ENCODE data around the gene RBP2.

DNA sequence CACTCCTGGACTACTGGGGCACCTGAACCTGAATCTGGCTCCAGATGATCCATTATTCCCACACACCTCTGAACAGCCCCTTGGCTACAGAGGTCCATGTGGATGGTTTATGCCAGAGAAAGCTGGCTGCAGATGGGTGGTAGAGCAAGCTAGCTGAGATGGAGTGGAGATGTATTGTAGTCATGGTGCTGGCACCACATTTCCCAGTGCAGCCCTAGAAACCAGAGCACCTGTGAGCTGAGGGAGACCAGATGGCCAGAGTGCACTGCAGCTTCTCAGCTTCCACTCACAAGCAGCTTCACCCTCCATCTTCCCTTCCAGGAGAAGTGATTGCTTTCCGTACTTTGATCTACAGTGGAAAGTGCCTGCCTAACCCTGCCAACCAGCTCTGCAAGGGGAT, 33.3 kb upstream of the RBP2 start:
- TF ChIP-seq RAD21 (IDR thresholded peaks at IDR 0.05 in 1 of 2, conservative IDR thresholded peaks at IDR 0.05 in 1 of 2; ENCODE audit: low read depth in 2 of 2, low read length in 2 of 2) (no peak), SUZ12 (IDR thresholded peaks at IDR 0.05; ENCODE audit: low read length) (no peak), BCL11A (IDR thresholded peaks at IDR 0.05; ENCODE audit: low read depth in 2 of 2, low read length in 2 of 2) (no peak), CHD1 (IDR thresholded peaks at IDR 0.05; ENCODE audit: low read depth, low read length) (no peak), CTCF (IDR thresholded peaks at IDR 0.05; ENCODE audit: control extremely low read depth in 1 of 3, insufficient read depth in 1 of 3, low read depth in 1 of 3, low read length in 3 of 3) (no peak), CBX5 (IDR thresholded peaks at IDR 0.05; ENCODE audit: low read depth, low read length) (no peak), TAF7 (optimal IDR thresholded peaks at IDR 0.05; ENCODE audit: borderline replicate concordance, low read depth, low read length) (no peak), YY1 (IDR thresholded peaks at IDR 0.05; ENCODE audit: low read depth, low read length) (no peak), HDAC2 (IDR thresholded peaks at IDR 0.05; ENCODE audit: borderline replicate concordance in 1 of 2, low read depth in 2 of 2, low read length in 2 of 2) (no peak), EP300 (IDR thresholded peaks at IDR 0.05; ENCODE audit: borderline replicate concordance in 1 of 2, low read depth in 2 of 2, low read length in 2 of 2) (no peak), POLR2AphosphoS5 (IDR thresholded peaks at IDR 0.05; ENCODE audit: low read depth, low read length) (no peak)
- TF ChIP-seq, protein P1, sequence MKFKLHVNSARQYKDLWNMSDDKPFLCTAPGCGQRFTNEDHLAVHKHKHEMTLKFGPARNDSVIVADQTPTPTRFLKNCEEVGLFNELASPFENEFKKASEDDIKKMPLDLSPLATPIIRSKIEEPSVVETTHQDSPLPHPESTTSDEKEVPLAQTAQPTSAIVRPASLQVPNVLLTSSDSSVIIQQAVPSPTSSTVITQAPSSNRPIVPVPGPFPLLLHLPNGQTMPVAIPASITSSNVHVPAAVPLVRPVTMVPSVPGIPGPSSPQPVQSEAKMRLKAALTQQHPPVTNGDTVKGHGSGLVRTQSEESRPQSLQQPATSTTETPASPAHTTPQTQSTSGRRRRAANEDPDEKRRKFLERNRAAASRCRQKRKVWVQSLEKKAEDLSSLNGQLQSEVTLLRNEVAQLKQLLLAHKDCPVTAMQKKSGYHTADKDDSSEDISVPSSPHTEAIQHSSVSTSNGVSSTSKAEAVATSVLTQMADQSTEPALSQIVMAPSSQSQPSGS (IDR thresholded peaks at IDR 0.05; ENCODE audit: low read length): no peak
- TF ChIP-seq, protein P2, sequence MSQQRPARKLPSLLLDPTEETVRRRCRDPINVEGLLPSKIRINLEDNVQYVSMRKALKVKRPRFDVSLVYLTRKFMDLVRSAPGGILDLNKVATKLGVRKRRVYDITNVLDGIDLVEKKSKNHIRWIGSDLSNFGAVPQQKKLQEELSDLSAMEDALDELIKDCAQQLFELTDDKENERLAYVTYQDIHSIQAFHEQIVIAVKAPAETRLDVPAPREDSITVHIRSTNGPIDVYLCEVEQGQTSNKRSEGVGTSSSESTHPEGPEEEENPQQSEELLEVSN (IDR thresholded peaks at IDR 0.05): no peak
